GM10248 (cell line): ENCODE results near the gene CA10.

ENCODE experiments used
- CTCF ChIA-PET: fragments of 300-600 bp; sonication (Branson Sonifier 250); formaldehyde crosslinking; extraction: SDS; loops from one replicate; lab custom pipeline; 2021; ENCODE audit warnings: antibody characterized with exemption; lab: Yijun Ruan, JAX
- POLR2A ChIA-PET: fragments of 350-650 bp; sonication (Branson Sonifier 250); formaldehyde crosslinking; extraction: SDS; loops from one replicate; lab custom pipeline; 2020; ENCODE audit warnings: antibody characterized with exemption; lab: Yijun Ruan, JAX
- DNase-seq: peaks from one replicate; pipeline ENCODE4 v3.0.0; 2012; ENCODE audit errors: extremely low spot score
- TF ChIP-seq, protein P1 (sequence below): IDR thresholded peaks from 2 replicates; pipeline ENCODE4 v1.5.1; 2012; ENCODE audit warnings: mild to moderate bottlenecking, low read depth; ENCODE audit errors: extremely low read depth, missing control alignments, control extremely low read depth

The CA10 gene

DNA sequence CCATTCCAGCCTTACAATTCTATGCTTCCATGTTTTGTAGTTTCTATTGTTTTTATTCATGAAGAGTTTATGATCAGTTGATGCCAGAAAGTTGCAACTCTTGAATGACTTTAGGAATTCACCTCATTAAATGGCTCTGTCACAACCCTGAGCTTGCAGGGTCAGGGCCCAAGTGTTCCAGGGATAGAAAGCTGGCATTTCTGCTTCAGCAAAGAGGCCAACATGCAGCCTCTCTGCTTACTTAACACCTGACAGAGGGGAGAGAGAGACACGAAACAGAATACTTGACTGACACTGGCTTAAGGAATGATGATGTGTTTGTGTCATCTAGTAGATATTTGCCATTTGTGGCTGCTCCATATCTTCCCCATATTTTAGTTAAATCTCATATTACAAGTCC lies 328.1 kb downstream of the CA10 start:
- TF ChIP-seq, protein P1, sequence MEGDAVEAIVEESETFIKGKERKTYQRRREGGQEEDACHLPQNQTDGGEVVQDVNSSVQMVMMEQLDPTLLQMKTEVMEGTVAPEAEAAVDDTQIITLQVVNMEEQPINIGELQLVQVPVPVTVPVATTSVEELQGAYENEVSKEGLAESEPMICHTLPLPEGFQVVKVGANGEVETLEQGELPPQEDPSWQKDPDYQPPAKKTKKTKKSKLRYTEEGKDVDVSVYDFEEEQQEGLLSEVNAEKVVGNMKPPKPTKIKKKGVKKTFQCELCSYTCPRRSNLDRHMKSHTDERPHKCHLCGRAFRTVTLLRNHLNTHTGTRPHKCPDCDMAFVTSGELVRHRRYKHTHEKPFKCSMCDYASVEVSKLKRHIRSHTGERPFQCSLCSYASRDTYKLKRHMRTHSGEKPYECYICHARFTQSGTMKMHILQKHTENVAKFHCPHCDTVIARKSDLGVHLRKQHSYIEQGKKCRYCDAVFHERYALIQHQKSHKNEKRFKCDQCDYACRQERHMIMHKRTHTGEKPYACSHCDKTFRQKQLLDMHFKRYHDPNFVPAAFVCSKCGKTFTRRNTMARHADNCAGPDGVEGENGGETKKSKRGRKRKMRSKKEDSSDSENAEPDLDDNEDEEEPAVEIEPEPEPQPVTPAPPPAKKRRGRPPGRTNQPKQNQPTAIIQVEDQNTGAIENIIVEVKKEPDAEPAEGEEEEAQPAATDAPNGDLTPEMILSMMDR, result no peak
- ChIA-PET CTCF (interaction anchor here (1.6 kb wide), 1 partner anchor 20 kb away, joined by 3 read pairs; no protein-coding TSS in a partner anchor), POLR2A (no interaction called here)
- no peak for DNase-seq

DNA sequence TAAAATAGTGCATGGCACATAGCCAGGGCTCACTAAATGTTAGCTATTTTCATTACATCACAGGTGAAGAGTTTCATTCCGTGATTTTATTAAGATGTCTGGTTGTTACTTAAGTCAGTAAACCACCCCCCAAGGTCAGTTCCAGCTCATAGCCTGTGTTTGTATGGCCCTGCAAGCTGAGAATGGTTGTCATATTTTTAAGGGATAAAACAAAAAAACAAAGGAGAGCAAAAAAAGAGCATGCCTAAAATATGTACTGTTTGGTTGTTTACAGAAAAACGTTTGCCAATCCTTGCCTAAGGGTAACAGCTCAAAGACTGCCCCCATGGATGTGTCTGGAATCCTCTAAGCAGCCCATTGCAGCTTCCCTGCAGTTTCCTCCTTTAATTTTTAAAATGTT lies 329.6 kb downstream of the CA10 start:
- TF ChIP-seq, protein P1, result no peak
- CTCF ChIA-PET, result interaction anchor here (0.8 to 1.2 kb wide), 4 partner anchors 9 to 79 kb away, joined by 3 read pairs; no protein-coding TSS in a partner anchor
- POLR2A ChIA-PET, result no interaction called here
- no peak for DNase-seq

DNA sequence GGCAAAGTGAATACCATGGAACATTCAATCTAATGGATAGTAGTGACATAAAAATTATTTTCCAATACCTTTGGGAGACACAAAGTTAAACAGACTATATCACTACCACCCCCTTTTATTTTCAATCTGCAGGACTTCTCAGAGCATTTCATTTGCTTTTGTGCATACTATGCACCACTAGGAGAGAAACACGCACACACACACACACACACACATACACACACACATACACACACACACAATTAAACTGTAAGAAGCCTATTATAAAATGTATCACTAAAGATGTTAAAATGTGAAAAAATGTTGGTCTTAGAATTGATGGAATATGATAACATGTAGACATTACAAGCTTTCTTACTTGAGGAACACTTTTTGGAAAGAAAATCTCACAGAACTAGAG lies 331.4 kb downstream of the CA10 start:
- ChIA-PET POLR2A (no interaction called here), CTCF (interaction anchor here (0.7 to 1.7 kb wide), 4 partner anchors 11 to 63 kb away, joined by 3 to 5 read pairs (median 3); no protein-coding TSS in a partner anchor)

DNA sequence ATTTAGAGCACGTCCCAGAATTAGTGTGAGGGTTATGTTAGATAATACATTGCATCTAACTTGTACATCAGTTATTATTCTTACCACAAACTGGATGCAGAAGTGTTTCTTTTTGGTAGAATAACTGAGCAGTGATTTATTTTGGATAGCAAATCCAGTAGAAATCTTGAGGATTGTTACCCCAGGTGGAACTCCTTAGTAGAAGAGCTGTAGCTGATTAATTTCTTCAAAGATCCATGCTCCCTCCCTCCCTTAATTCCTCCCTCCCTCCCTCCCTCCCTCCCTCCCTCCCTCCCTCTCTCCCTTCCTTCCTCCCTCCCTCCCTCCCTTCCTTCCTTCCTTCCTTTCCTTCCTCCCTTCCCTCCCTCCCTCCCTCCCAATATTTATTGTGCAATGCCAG lies 337.7 kb downstream of the CA10 start:
- ChIA-PET CTCF (interaction anchor here (1.0 to 1.4 kb wide), 2 partner anchors 8 to 11 kb away, joined by 3 to 5 read pairs; no protein-coding TSS in a partner anchor), POLR2A (interaction anchor here (0.6 kb wide), 1 partner anchor 11 kb away, joined by 6 read pairs; no protein-coding TSS in a partner anchor)
- TF ChIP-seq, protein P1, result no peak
- DNase-seq, result no peak

More for the DNA sequence above, 331.4 kb downstream of the CA10 start:
- TF ChIP-seq, protein P1, result no peak
- no peak for DNase-seq

DNA sequence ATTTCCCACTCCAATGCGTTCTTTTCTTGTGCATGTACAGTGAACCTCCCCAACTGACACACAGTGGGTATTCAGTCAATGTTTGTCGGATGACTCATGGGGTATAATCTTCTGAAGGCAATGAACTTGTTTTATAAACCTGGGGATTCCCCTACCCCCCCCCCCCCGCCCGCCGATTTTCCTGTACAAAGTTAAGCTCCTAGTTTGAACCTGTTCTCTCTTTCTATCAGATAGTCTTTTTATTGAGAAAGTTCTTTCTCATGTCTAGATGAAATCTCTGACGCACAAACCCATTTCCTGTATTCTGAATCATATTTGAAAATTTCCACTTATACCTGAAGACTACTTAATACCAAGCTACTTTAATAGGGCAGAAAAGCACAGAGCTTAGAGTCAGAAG lies 338.3 kb downstream of the CA10 start:
- TF ChIP-seq, protein P1, result no peak
- ChIA-PET POLR2A (no interaction called here), CTCF (interaction anchor here (1.0 to 1.4 kb wide), 2 partner anchors 9 to 12 kb away, joined by 3 to 5 read pairs; no protein-coding TSS in a partner anchor)
- DNase-seq, result no peak

DNA sequence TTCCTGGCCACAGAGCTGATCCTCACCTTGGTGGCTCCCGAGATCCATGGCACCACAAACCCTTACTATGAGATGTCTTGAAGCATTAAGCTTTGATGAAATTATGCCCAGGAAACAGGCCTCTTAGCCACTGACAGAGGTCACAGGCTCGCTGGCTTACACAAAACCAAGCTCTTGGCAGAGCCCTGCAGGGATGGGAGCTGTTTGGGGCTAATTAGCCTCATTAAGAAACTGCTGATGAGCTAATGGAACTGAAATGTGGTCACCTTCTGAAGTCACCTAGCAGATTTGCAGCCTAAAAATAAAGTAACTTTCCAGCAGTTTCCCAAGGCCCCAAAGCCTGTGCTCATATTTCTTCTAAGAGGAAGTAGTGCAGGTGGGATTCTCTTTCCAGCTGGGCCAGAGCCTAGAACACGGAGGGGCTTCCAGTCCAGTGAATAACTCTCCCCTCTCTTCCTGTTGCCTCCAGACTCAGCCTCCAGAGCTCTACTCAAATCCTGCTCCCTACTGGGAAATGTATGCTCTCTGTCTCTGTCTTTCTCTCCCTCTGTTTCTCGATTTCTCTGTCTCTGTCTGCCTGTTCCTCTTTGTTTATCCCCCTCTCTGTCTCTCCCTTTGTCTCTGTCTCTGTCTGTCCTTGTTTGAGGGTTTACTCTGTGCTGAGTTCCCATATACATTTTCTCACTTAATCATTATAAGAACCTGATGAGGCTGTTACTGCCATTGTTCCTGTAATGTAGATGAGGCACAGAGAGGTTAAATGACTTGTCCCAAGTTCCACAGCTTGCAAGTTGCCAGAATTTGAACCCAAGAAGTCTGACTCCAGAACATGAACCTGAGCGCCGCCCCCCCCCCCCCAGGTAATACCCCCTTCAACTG lies 338.9 kb downstream of the CA10 start:
- CTCF ChIA-PET, result interaction anchor here (1.0 to 1.2 kb wide), 2 partner anchors 9 to 10 kb away, joined by 3 read pairs; no protein-coding TSS in a partner anchor
- TF ChIP-seq, protein P1, result no peak
- POLR2A ChIA-PET, result no interaction called here
- no peak for DNase-seq
